IMR-90 (cell line): ENCODE measurements around the gene DNAJC3. TPM values are rescaled to one million over a fixed set of nuclear protein-coding genes. Genes with fewer than 3 reads are reported as not detected.

Source experiments
- ATAC-seq: fragments of 200-7000 bp; cut with Tn5 transposase; 2 replicates; pipeline ENCODE4 v1.9.1; 2020; ENCODE audit warnings: low read depth, mild to moderate bottlenecking, moderate library complexity
- BruUV-seq: library from RNA; stranded (reverse); fragments of 400-500 nt; replicated peaks from 2 replicates; lab custom pipeline; 2021; lab: Mats Ljungman, UMichigan
- CTCF ChIA-PET: fragments of 300-600 bp; formaldehyde crosslinking; extraction: SDS; loops from one replicate; lab custom pipeline; 2021; ENCODE audit warnings: antibody characterized with exemption; lab: Yijun Ruan, JAX
- POLR2A ChIA-PET: fragments of 300-600 bp; sonication (Branson Sonifier 250); formaldehyde crosslinking; loops from one replicate; lab custom pipeline; 2022; ENCODE audit warnings: antibody characterized with exemption; ENCODE audit not compliant: unreplicated experiment; lab: Charles Lee
- DNase-seq: peaks from one replicate; pipeline ENCODE4 v3.0.0; 2013
- H2AFZ ChIP-seq: replicated peaks from 2 replicates; pipeline ENCODE3; 2013; ENCODE audit warnings: low read length, mild to moderate bottlenecking; ENCODE audit not compliant: poor library complexity
- H2AK5ac ChIP-seq: 2 replicates; pipeline ENCODE4 v1.6.1; 2013; ENCODE audit warnings: low read depth, low read length, inconsistent platforms
- H2AK9ac ChIP-seq: replicated peaks from 2 replicates; pipeline ENCODE3; 2013; ENCODE audit warnings: mild to moderate bottlenecking, low read depth, low read length, moderate library complexity; ENCODE audit not compliant: poor library complexity
- H2BK120ac ChIP-seq: 2 replicates; pipeline ENCODE4 v1.6.1; 2013; ENCODE audit warnings: low read depth, low read length, inconsistent platforms
- H2BK15ac ChIP-seq: 3 replicates; pipeline ENCODE4 v1.6.1; 2013; ENCODE audit warnings: low read depth, low read length, inconsistent platforms
- H2BK20ac ChIP-seq: 2 replicates; pipeline ENCODE4 v1.6.1; 2013; ENCODE audit warnings: low read depth, mild to moderate bottlenecking, inconsistent platforms, low read length, moderate library complexity
- H2BK5ac ChIP-seq: 2 replicates; pipeline ENCODE4 v1.6.1; 2013; ENCODE audit warnings: mild to moderate bottlenecking, low read depth, low read length, inconsistent platforms; ENCODE audit not compliant: poor library complexity, severe bottlenecking
- H3K14ac ChIP-seq: replicated peaks from 2 replicates; pipeline ENCODE4 v1.6.1; 2013; ENCODE audit warnings: low read depth, low read length, inconsistent platforms
- H3K18ac ChIP-seq: 2 replicates; pipeline ENCODE4 v1.6.1; 2013; ENCODE audit warnings: low read depth, low read length, control low read depth
- H3K23ac ChIP-seq: 2 replicates; pipeline ENCODE4 v1.6.1; 2013; ENCODE audit warnings: low read depth, low read length, inconsistent platforms
- H3K27ac ChIP-seq: 2 replicates; pipeline ENCODE4 v1.5.1; 2013; ENCODE audit warnings: mild to moderate bottlenecking, control low read depth, low read length; ENCODE audit not compliant: insufficient read depth
- H3K27me3 ChIP-seq: 2 replicates; pipeline ENCODE4 v1.6.1; 2013; ENCODE audit warnings: low read length; ENCODE audit not compliant: control insufficient read depth, insufficient read depth
- H3K36me3 ChIP-seq: 2 replicates; pipeline ENCODE4 v1.6.1; 2013; ENCODE audit warnings: low read length, mixed read lengths; ENCODE audit not compliant: control insufficient read depth, insufficient read depth
- H3K4ac ChIP-seq: 2 replicates; pipeline ENCODE4 v1.6.1; 2013; ENCODE audit warnings: low read depth, low read length, inconsistent platforms
- H3K4me1 ChIP-seq: 2 replicates; pipeline ENCODE4 v1.6.1; 2013; ENCODE audit warnings: low read length, mixed read lengths; ENCODE audit not compliant: control insufficient read depth, insufficient read depth
- H3K4me2 ChIP-seq: 2 replicates; pipeline ENCODE4 v1.6.1; 2013; ENCODE audit warnings: low read depth, mild to moderate bottlenecking, control low read depth, low read length, moderate library complexity
- H3K4me3 ChIP-seq: 2 replicates; pipeline ENCODE4 v1.5.1; 2013; ENCODE audit warnings: low read depth, mild to moderate bottlenecking, control low read depth, low read length, moderate library complexity; ENCODE audit not compliant: insufficient read depth
- H3K56ac ChIP-seq: 2 replicates; pipeline ENCODE4 v1.6.1; 2013; ENCODE audit warnings: low read length, inconsistent platforms; ENCODE audit not compliant: insufficient read depth; ENCODE audit errors: extremely low read depth
- H3K79me1 ChIP-seq, 2 experiments: 2 replicates each; pipeline ENCODE4 v1.6.1; 2013; ENCODE audit warnings: low read length in 2 of 2, inconsistent platforms in 1 of 2, low read depth in 1 of 2
- H3K9ac ChIP-seq: 2 replicates; pipeline ENCODE4 v1.6.1; 2013; ENCODE audit warnings: low read depth, low read length, control low read depth
- H3K9me1 ChIP-seq: 2 replicates; pipeline ENCODE4 v1.6.1; 2013; ENCODE audit warnings: low read length, inconsistent platforms; ENCODE audit not compliant: insufficient read depth
- H3K9me3 ChIP-seq: 2 replicates; pipeline ENCODE4 v1.6.1; 2013; ENCODE audit warnings: low read length; ENCODE audit not compliant: control insufficient read depth, insufficient read depth
- H4K20me1 ChIP-seq: 2 replicates; pipeline ENCODE4 v1.6.1; 2013; ENCODE audit warnings: low read length, inconsistent platforms; ENCODE audit not compliant: insufficient read depth
- H4K5ac ChIP-seq: 2 replicates; pipeline ENCODE4 v1.6.1; 2013; ENCODE audit warnings: mild to moderate bottlenecking, low read depth, low read length, control low read depth
- H4K8ac ChIP-seq, 2 experiments: 2 replicates each; pipeline ENCODE4 v1.6.1; 2013; ENCODE audit warnings: low read depth in 2 of 2, low read length in 2 of 2, control low read depth in 1 of 2, inconsistent platforms in 1 of 2
- H4K91ac ChIP-seq: 2 replicates; pipeline ENCODE4 v1.6.1; 2013; ENCODE audit warnings: low read depth, low read length, inconsistent platforms; ENCODE audit not compliant: insufficient read depth
- BHLHE40 ChIP-seq: fragments of 150-350 bp; IDR thresholded peaks from 2 replicates; pipeline ENCODE4 v1.6.1; 2016; ENCODE audit warnings: mild to moderate bottlenecking, low read depth, low read length
- CEBPB ChIP-seq: IDR thresholded peaks from 2 replicates; pipeline ENCODE4 v1.6.1; 2012; ENCODE audit warnings: low read depth, low read length, improper control_type of control experiment
- CHD1 ChIP-seq: IDR thresholded peaks from 2 replicates; pipeline ENCODE4 v1.6.1; 2012; ENCODE audit warnings: low read depth, low read length, improper control_type of control experiment
- CTCF ChIP-seq: conservative IDR thresholded peaks from 2 replicates; pipeline ENCODE4 v1.5.1; 2012; ENCODE audit warnings: mild to moderate bottlenecking, low read depth, low read length, improper control_type of control experiment
- ELK1 ChIP-seq: fragments of 150-350 bp; IDR thresholded peaks from 2 replicates; pipeline ENCODE4 v1.6.1; 2016; ENCODE audit warnings: low read depth, mild to moderate bottlenecking, low read length, moderate library complexity, borderline replicate concordance
- FOS ChIP-seq: fragments of 150-350 bp; IDR thresholded peaks from 2 replicates; pipeline ENCODE4 v1.6.1; 2016; ENCODE audit warnings: low read depth, low read length
- MAFK ChIP-seq: IDR thresholded peaks from 2 replicates; pipeline ENCODE4 v1.6.1; 2012; ENCODE audit warnings: low read depth, low read length, improper control_type of control experiment
- MAZ ChIP-seq: IDR thresholded peaks from 2 replicates; pipeline ENCODE4 v1.6.1; 2012; ENCODE audit warnings: low read depth, mild to moderate bottlenecking, low read length, improper control_type of control experiment, moderate library complexity, borderline replicate concordance
- MXI1 ChIP-seq: IDR thresholded peaks from 2 replicates; pipeline ENCODE4 v1.6.1; 2012; ENCODE audit warnings: low read depth, mild to moderate bottlenecking, low read length, moderate library complexity, borderline replicate concordance
- NFE2L2 ChIP-seq: fragments of 150-350 bp; IDR thresholded peaks from 2 replicates; pipeline ENCODE4 v1.6.1; 2016; ENCODE audit warnings: low read depth, mild to moderate bottlenecking, low read length
- POLR2A ChIP-seq: IDR thresholded peaks from 2 replicates; pipeline ENCODE4 v1.6.1; 2012; ENCODE audit warnings: mild to moderate bottlenecking, low read depth, low read length
- RAD21 ChIP-seq: IDR thresholded peaks from 2 replicates; pipeline ENCODE4 v1.6.1; 2012; ENCODE audit warnings: low read length, improper control_type of control experiment
- RCOR1 ChIP-seq: IDR thresholded peaks from 2 replicates; pipeline ENCODE4 v1.6.1; 2012; ENCODE audit warnings: mild to moderate bottlenecking, low read length, improper control_type of control experiment; ENCODE audit not compliant: insufficient replicate concordance
- RFX5 ChIP-seq: IDR thresholded peaks from 2 replicates; pipeline ENCODE4 v1.8.0; 2012; ENCODE audit warnings: low read depth, mild to moderate bottlenecking, low read length, moderate library complexity
- SMC3 ChIP-seq: fragments of 150-350 bp; IDR thresholded peaks from 2 replicates; pipeline ENCODE4 v1.6.1; 2016; ENCODE audit warnings: low read depth, mild to moderate bottlenecking, antibody characterized with exemption, low read length, moderate library complexity
- USF2 ChIP-seq: fragments of 150-350 bp; IDR thresholded peaks from 2 replicates; pipeline ENCODE4 v1.6.1; 2017; ENCODE audit warnings: mild to moderate bottlenecking, antibody characterized with exemption, low read length, low read depth
- WGBS, 2 experiments: methylation state at CpG; one replicate each; pipeline versions ENCODE4 v1.1.5 to v1.1.7; 2013; ENCODE audit warnings: missing lambda C conversion rate in 2 of 2; ENCODE audit not compliant: insufficient read length in 1 of 2; ENCODE audit errors: extremely low coverage in 2 of 2; 5-methylcytosine and 5-hydroxymethylcytosine counted together
- dilution Hi-C: fragments of 300-500 bp; cut with HindIII; formaldehyde crosslinking; loops from one replicate; pipeline ENCODE4 v1.14.3; 2018; ENCODE audit warnings: low sequenced_read_pairs; ENCODE audit not compliant: unreplicated experiment
- in situ Hi-C: fragments of 300-500 bp; cut with MboI; formaldehyde crosslinking; loops from 3 replicates; pipeline ENCODE4 v1.14.3; 2019; ENCODE audit warnings: low sequenced_read_pairs, inconsistent platforms, mixed read lengths
- intact Hi-C: fragments of 100-400 bp; cut with micrococcal nuclease; formaldehyde crosslinking; loops from 2 replicates; pipeline ENCODE4 v1.10.0; 2022
- polyA plus RNA-seq, 3 experiments: library from polyadenylated mRNA; depleted of rRNA; stranded (reverse); fragments of >200 nt; gene quantifications; 2 replicates each; pipeline ENCODE4 v1.2.3, GENCODE V29; 2012; ENCODE audit warnings: low replicate concordance in 1 of 3
- total RNA-seq: library from RNA; depleted of rRNA; stranded (reverse); fragments of >200 nt; gene quantifications from 2 replicates; pipeline ENCODE4 v1.2.3, GENCODE V29; 2012

Gene DNAJC3
- total and polyA plus RNA-seq, 2 of the 4 experiments (the other 2 are of a cell fraction), result 10.7 to 28.5 TPM

GRCh38 chr13:95783747-95784146 is 106.8 kb downstream of the DNAJC3 start:
- peaks cover 12% of the 10 kb centered on the region; the same call in 1 of the 2 replicates for H4K20me1 ChIP-seq
- ATAC-seq, result 0 out of 2 replicates have a peak, but pooled peaks have one; percentile 14
- no peak overlapping the region for H3K4me2 ChIP-seq
- no peak overlapping the region for H3K4me3 ChIP-seq
- DNase-seq, result no peak
- dilution Hi-C loops (no loop called here), in situ Hi-C loops (no loop called here), intact Hi-C loops (no loop called here)
- no peak overlapping the region for H2AFZ ChIP-seq
- peak overlapping the region; percentile 31 for H2BK5ac ChIP-seq
- CTCF ChIA-PET, result no interaction called here
- peak overlapping the region; percentile 41; the same call in 1 of the 2 replicates for H3K14ac ChIP-seq
- peak overlapping the region; percentile 64 for H3K4ac ChIP-seq
- peak overlapping the region; percentile 57 for H2AK5ac ChIP-seq
- H3K79me1 ChIP-seq, result peaks cover 5 to 29% of the 10 kb centered on the region in 2 experiments; a peak in 3 of 4 replicates
- H4K8ac ChIP-seq, result peak overlapping the region in 1 of 2 experiments; percentile 47; a peak in 1 of 4 replicates
- H3K36me3 ChIP-seq, result peaks cover 5% of the 10 kb centered on the region
- H2BK20ac ChIP-seq, result peak overlapping the region; percentile 56
- BruUV-seq, result no TSS peak
- H3K4me1 ChIP-seq, result peaks cover 8% of the 10 kb centered on the region
- peaks cover 6% of the 10 kb centered on the region for H3K9me1 ChIP-seq
- POLR2A ChIA-PET, result no interaction called here
- no peaks in the 10 kb centered on the region for H3K9me3 ChIP-seq
- peak overlapping the region; percentile 57 for H3K23ac ChIP-seq
- H3K18ac ChIP-seq, result no peak overlapping the region
- H3K56ac ChIP-seq, result no peak overlapping the region
- H2BK120ac ChIP-seq, result peak overlapping the region; percentile 21
- WGBS, 2 experiments, result no CpG with 5 or more reads among the region's 5 CpGs
- H3K9ac ChIP-seq, result no peak overlapping the region
- H4K5ac ChIP-seq, result no peak overlapping the region
- H4K91ac ChIP-seq, result peak overlapping the region; percentile 51; the same call in 1 of the 2 replicates
- H3K27ac ChIP-seq, result peak overlapping the region; percentile 1; the same call in 1 of the 2 replicates
- TF ChIP-seq MAZ (no peak), CTCF (no peak), RCOR1 (no peak), BHLHE40 (no peak), RAD21 (no peak), USF2 (no peak), CHD1 (no peak), RFX5 (no peak), POLR2A (no peak), SMC3 (no peak), FOS (no peak), ELK1 (no peak), MAFK (no peak), MXI1 (no peak), CEBPB (no peak), NFE2L2 (no peak)
- no peaks in the 10 kb centered on the region for H3K27me3 ChIP-seq
- peak overlapping the region; percentile 28; the same call in 2 of the 3 replicates for H2BK15ac ChIP-seq
- peak overlapping the region; percentile 34 for H2AK9ac ChIP-seq
